ENCODE results near the gene ZBTB45. TPM values are rescaled to one million over a fixed set of nuclear protein-coding genes. Genes with fewer than 3 reads are reported as not detected.
A peak's percentile ranks its signal among the peaks of the same experiment; 100 is the strongest.

Gene ZBTB45
- polyA plus RNA-seq, 1 donor from 2014 or later, result 6.8 TPM

GRCh38 chr19:58466760-58467589, 52.6 kb downstream of the ZBTB45 start, which contains the start of gene ZNF324:
TSS of gene ZNF324 (plus strand) at chr19:58467080. CDS start at chr19:58469186, 2,106 bp downstream.
- no peaks in the 10 kb centered on the region for H3F3A ChIP-seq (ENCODE audit: insufficient read depth, low read length, poor library complexity, severe bottlenecking)
- H3K4me2 ChIP-seq (ENCODE audit: low read length), result peak within 1 kb of the TSS; percentile 51
- peak within 1 kb of the TSS; percentile 69 for H3K27ac ChIP-seq (ENCODE audit: low read length)
- H3K9ac ChIP-seq (ENCODE audit: low read length), result peak within 1 kb of the TSS; percentile 76
- TF ChIP-seq POLR2AphosphoS5 (IDR thresholded peaks at IDR 0.05), result peak; percentile 82
- TF ChIP-seq SMC3 (conservative IDR thresholded peaks at IDR 0.05; ENCODE audit: poor library complexity), result peak; percentile 32
- TF ChIP-seq REST (IDR thresholded peaks at IDR 0.05; ENCODE audit: borderline replicate concordance), result no peak
- TF ChIP-seq EZH2 (IDR thresholded peaks at IDR 0.05; ENCODE audit: borderline replicate concordance, insufficient read depth, low read length, poor library complexity, severe bottlenecking), result no peak
- TF ChIP-seq EP300 (conservative IDR thresholded peaks at IDR 0.05; ENCODE audit: poor library complexity, severe bottlenecking), result peak; percentile 42
- TF ChIP-seq RAD21 (conservative IDR thresholded peaks at IDR 0.05), result peak; percentile 33
- peak; percentile 44 for TF ChIP-seq TAF1 (IDR thresholded peaks at IDR 0.05; ENCODE audit: low read depth)
- peak; percentile 95 for TF ChIP-seq MXI1 (conservative IDR thresholded peaks at IDR 0.05; ENCODE audit: poor library complexity, severe bottlenecking)
- peak; percentile 33 for TF ChIP-seq CTCF (IDR thresholded peaks at IDR 0.05; ENCODE audit: poor library complexity, severe bottlenecking)
- no peaks in the 10 kb centered on the region for H3K36me3 ChIP-seq (ENCODE audit: insufficient read depth, low read length)
- H3K4me3 ChIP-seq (ENCODE audit: low read length), result peak within 1 kb of the TSS; percentile 97
- H3K27me3 ChIP-seq (ENCODE audit: insufficient read depth, low read depth, low read length), result no peaks in the 10 kb centered on the region
- H3K9me2 ChIP-seq (ENCODE audit: insufficient read depth, low read length), result no peaks in the 10 kb centered on the region
- H2AFZ ChIP-seq (ENCODE audit: low read depth, low read length), result peak within 1 kb of the TSS; percentile 82
- H3K9me3 ChIP-seq (ENCODE audit: low read length), result no peaks in the 10 kb centered on the region
- H4K20me1 ChIP-seq (ENCODE audit: insufficient read depth), result no peaks in the 10 kb centered on the region
- peaks cover 10% of the 10 kb centered on the region for H3K79me2 ChIP-seq (replicated peaks; ENCODE audit: insufficient read depth, low read length)

GRCh38 chr19:58466089-58466759, 53.4 kb downstream of the ZBTB45 start:
- H3K9ac ChIP-seq (ENCODE audit: low read length), result peak overlapping the region; percentile 76
- H3K4me3 ChIP-seq (ENCODE audit: low read length), result peak overlapping the region; percentile 97
- peak overlapping the region; percentile 3 for H3K4me2 ChIP-seq (ENCODE audit: low read length)

More at GRCh38 chr19:58466089-58466759, 53.4 kb downstream of the ZBTB45 start:
- Histone ChIP-seq H3K9me2 (ENCODE audit: insufficient read depth, low read length) (no peaks in the 10 kb centered on the region), H2AFZ (ENCODE audit: low read depth, low read length) (peak overlapping the region; percentile 82), H3K79me2 (replicated peaks; ENCODE audit: insufficient read depth, low read length) (peaks cover 10% of the 10 kb centered on the region), H3K27ac (ENCODE audit: low read length) (peak overlapping the region; percentile 27), H4K20me1 (ENCODE audit: insufficient read depth) (no peaks in the 10 kb centered on the region), H3K27me3 (ENCODE audit: insufficient read depth, low read depth, low read length) (no peaks in the 10 kb centered on the region), H3K36me3 (ENCODE audit: insufficient read depth, low read length) (no peaks in the 10 kb centered on the region), H3F3A (ENCODE audit: insufficient read depth, low read length, poor library complexity, severe bottlenecking) (no peaks in the 10 kb centered on the region), H3K9me3 (ENCODE audit: low read length) (no peaks in the 10 kb centered on the region)
- no peak for TF ChIP-seq EZH2 (IDR thresholded peaks at IDR 0.05; ENCODE audit: borderline replicate concordance, insufficient read depth, low read length, poor library complexity, severe bottlenecking)

Small RNA genes within 50 kb of the gene (small RNA-seq; reads per million reads assigned to genes)
- gene MIR6807 (4.7 to 10.7 (median 10.7) reads per million in 3 experiments), gene RN7SL525P (0 reads per million in 3 experiments), gene RN7SL693P (0 reads per million in 3 experiments), gene RNU6-1337P (0 reads per million in 3 experiments)

Other genes starting within 250 kb of the ZBTB45 start
- 5.5 and 6.4 TPM in 2 replicates for gene ZNF8, start 240.9 kb downstream of the ZBTB45 start, polyA plus RNA-seq
- gene ERVK3-1, start 214.4 kb downstream of the ZBTB45 start, polyA plus RNA-seq, result 137 and 141 TPM in 2 replicates
- 1.6 and 2.2 TPM in 2 replicates for gene ZSCAN22, start 192.8 kb downstream of the ZBTB45 start, polyA plus RNA-seq
- gene A1BG, start 166.3 kb downstream of the ZBTB45 start, polyA plus RNA-seq, result 35.4 and 40.0 TPM in 2 replicates
- 13.7 and 18.4 TPM in 2 replicates for gene ZNF497, start 157.1 kb downstream of the ZBTB45 start, polyA plus RNA-seq
- gene ZNF837, start 138.8 kb downstream of the ZBTB45 start, polyA plus RNA-seq, result 4.5 and 9.8 TPM in 2 replicates
- 1,461 and 1,514 TPM in 2 replicates for gene RPS5, start 132.5 kb downstream of the ZBTB45 start, polyA plus RNA-seq
- gene RNF225, start 124.2 kb downstream of the ZBTB45 start, polyA plus RNA-seq, result not detected in 2 replicates
- gene ZNF584, start 111.2 kb downstream of the ZBTB45 start, polyA plus RNA-seq, result 17.9 and 29.6 TPM in 2 replicates
- gene ZNF132, start 79.7 kb downstream of the ZBTB45 start, polyA plus RNA-seq, result 0.77 and 1.0 TPM in 2 replicates
- 7.8 and 10.4 TPM in 2 replicates for gene ZNF324B, start 68.2 kb downstream of the ZBTB45 start, polyA plus RNA-seq
- 12.5 and 19.5 TPM in 2 replicates for gene ZNF324, start 52.7 kb downstream of the ZBTB45 start, polyA plus RNA-seq
- gene ZNF446, start 43.5 kb downstream of the ZBTB45 start, polyA plus RNA-seq, result 18.2 and 25.9 TPM in 2 replicates
- gene SLC27A5, start 7.8 kb downstream of the ZBTB45 start, polyA plus RNA-seq, result 14.9 and 19.7 TPM in 2 replicates
- gene TRIM28, start 24.3 kb upstream of the ZBTB45 start, polyA plus RNA-seq, result 227 and 256 TPM in 2 replicates
- 176 and 189 TPM in 2 replicates for gene CHMP2A, start 35.3 kb upstream of the ZBTB45 start, polyA plus RNA-seq
- 138 and 151 TPM in 2 replicates for gene UBE2M, start 38.8 kb upstream of the ZBTB45 start, polyA plus RNA-seq
- 74.6 and 80.8 TPM in 2 replicates for gene MZF1, start 53.5 kb upstream of the ZBTB45 start, polyA plus RNA-seq

All from neural cell (in vitro differentiated cells).